ENCODE results near the gene CACNB2.
A peak's percentile ranks its signal among the peaks of the same experiment; 100 is the strongest.

The CACNB2 gene

GRCh38 chr10:18140149-18140956 lies at the start of gene CACNB2:
Gene CACNB2 (plus strand): TSS chr10:18140424.
- peak; percentile 26 for DNase-seq

GRCh38 chr10:18094332-18094731 lies 45.9 kb upstream of the CACNB2 start:
- DNase-seq = no peak

GRCh38 chr10:18094793-18095192 lies 45.4 kb upstream of the CACNB2 start:
- no peak for DNase-seq

- no peak for DNase-seq
These were observed 42.7 kb upstream of the CACNB2 start for GRCh38 chr10:18097524-18097923.

GRCh38 chr10:18098201-18098600 lies 42.0 kb upstream of the CACNB2 start:
- no peak for DNase-seq

GRCh38 chr10:18099415-18099814 lies 40.8 kb upstream of the CACNB2 start:
- no peak for DNase-seq

GRCh38 chr10:18100669-18101068 lies 39.6 kb upstream of the CACNB2 start:
- DNase-seq = no peak

GRCh38 chr10:18102404-18102803 lies 37.8 kb upstream of the CACNB2 start:
- no peak for DNase-seq

- peak; percentile 74 for DNase-seq
These were observed 35.9 kb upstream of the CACNB2 start for GRCh38 chr10:18104223-18104872.

- DNase-seq = no peak
These were observed 30.8 kb upstream of the CACNB2 start for GRCh38 chr10:18109341-18109870.

GRCh38 chr10:18113881-18114280 lies 26.3 kb upstream of the CACNB2 start:
- DNase-seq = no peak

- DNase-seq = no peak
These were observed 22.9 kb upstream of the CACNB2 start for GRCh38 chr10:18117276-18117675.

- DNase-seq = no peak
These were observed 17.5 kb upstream of the CACNB2 start for GRCh38 chr10:18122753-18123152.

- no peak for DNase-seq
These were observed 7.2 kb upstream of the CACNB2 start for GRCh38 chr10:18133046-18133445.

- DNase-seq = no peak
These were observed 5.7 kb upstream of the CACNB2 start for GRCh38 chr10:18134509-18134908.

- DNase-seq = no peak
These were observed 5.3 kb upstream of the CACNB2 start for GRCh38 chr10:18134921-18135320.

- DNase-seq = no peak
These were observed 4.0 kb upstream of the CACNB2 start for GRCh38 chr10:18136073-18136791.

GRCh38 chr10:18137111-18137510 lies 3.1 kb upstream of the CACNB2 start:
- no peak for DNase-seq

- no peak for DNase-seq
These were observed 977 bp downstream of the CACNB2 start for GRCh38 chr10:18140957-18141845.

- DNase-seq = no peak
These were observed 1.9 kb downstream of the CACNB2 start for GRCh38 chr10:18142151-18142550.

GRCh38 chr10:18144396-18144795 lies 4.2 kb downstream of the CACNB2 start:
- no peak for DNase-seq

GRCh38 chr10:18144928-18145327 lies 4.7 kb downstream of the CACNB2 start:
- no peak for DNase-seq

- no peak for DNase-seq
These were observed 5.4 kb downstream of the CACNB2 start for GRCh38 chr10:18145652-18146051.
